HepG2 (cell line): ENCODE results near the gene MXD3. TPM values are rescaled to one million over a fixed set of nuclear protein-coding genes. Genes with fewer than 3 reads are reported as not detected.

Experiments
- ATF1 ChIP-seq: IDR thresholded peaks from 2 replicates; pipeline ENCODE4 v1.6.1; 2016; ENCODE audit warnings: mild to moderate bottlenecking, control low read depth
- ATRX ChIP-seq: sonication (generic); formaldehyde crosslinking; IDR thresholded peaks from 2 replicates; pipeline ENCODE4 v1.4.0; 2020; ENCODE audit warnings: missing genetic modification reagents, borderline replicate concordance
- ETV5 ChIP-seq: IDR thresholded peaks from 2 replicates; pipeline ENCODE4 v1.6.1; 2018; ENCODE audit warnings: missing biosample characterization, missing genetic modification reagents, inconsistent platforms, borderline replicate concordance
- ETV6 ChIP-seq: sonication (generic); formaldehyde crosslinking; conservative IDR thresholded peaks from 2 replicates; pipeline ENCODE4 v1.4.0; 2020; ENCODE audit warnings: missing genetic modification reagents
- HNRNPK ChIP-seq: fragments of 200-400 bp; formaldehyde crosslinking; IDR thresholded peaks from 2 replicates; pipeline ENCODE4 v1.6.1; 2018; ENCODE audit warnings: low read length, low read depth, moderate library complexity, mild to moderate bottlenecking; ENCODE audit not compliant: poor library complexity, severe bottlenecking
- MBNL3 ChIP-seq: fragments of 250-450 bp; sonication (Bioruptor Pico); conservative IDR thresholded peaks from 2 replicates; pipeline ENCODE4 v1.8.0; 2022; ENCODE audit warnings: mild to moderate bottlenecking, inconsistent platforms
- NFYC ChIP-seq: IDR thresholded peaks from 2 replicates; pipeline ENCODE4 v1.6.1; 2016; ENCODE audit warnings: missing genetic modification reagents, missing compliant biosample characterization
- NR0B2 ChIP-seq: sonication (generic); formaldehyde crosslinking; IDR thresholded peaks from 2 replicates; pipeline ENCODE4 v1.4.0; 2020; ENCODE audit warnings: mild to moderate bottlenecking, missing genetic modification reagents
- ONECUT2 ChIP-seq: sonication (generic); formaldehyde crosslinking; IDR thresholded peaks from 2 replicates; pipeline ENCODE4 v1.4.0; 2020; ENCODE audit warnings: missing genetic modification reagents
- RCOR2 ChIP-seq: IDR thresholded peaks from 2 replicates; pipeline ENCODE4 v1.6.1; 2016; ENCODE audit warnings: missing biosample characterization, missing genetic modification reagents
- SAFB2 ChIP-seq: sonication (generic); formaldehyde crosslinking; IDR thresholded peaks from 2 replicates; pipeline ENCODE4 v1.5.1; 2020; ENCODE audit warnings: missing genetic modification reagents, low read depth, mild to moderate bottlenecking, borderline replicate concordance
- TARDBP ChIP-seq: sonication (generic); formaldehyde crosslinking; IDR thresholded peaks from 2 replicates; pipeline ENCODE4 v1.8.0; 2022; ENCODE audit warnings: mild to moderate bottlenecking, missing genetic modification reagents
- TCF7L2 ChIP-seq: IDR thresholded peaks from 2 replicates; pipeline ENCODE4 v1.6.1; 2011; ENCODE audit warnings: mild to moderate bottlenecking, low read depth, low read length, moderate library complexity
- ZBTB7A ChIP-seq: sonication (generic); formaldehyde crosslinking; IDR thresholded peaks from 2 replicates; pipeline ENCODE4 v1.8.0; 2022; ENCODE audit warnings: mild to moderate bottlenecking, missing genetic modification reagents
- ZFP37 ChIP-seq: sonication (generic); formaldehyde crosslinking; IDR thresholded peaks from 2 replicates; pipeline ENCODE4 v1.4.0; 2020; ENCODE audit warnings: missing genetic modification reagents, borderline replicate concordance
- ZFX ChIP-seq: sonication (generic); formaldehyde crosslinking; IDR thresholded peaks from 2 replicates; pipeline ENCODE4 v1.4.0; 2020; ENCODE audit warnings: mild to moderate bottlenecking, low read depth, missing genetic modification reagents, moderate library complexity
- ZNF382 ChIP-seq: sonication (generic); formaldehyde crosslinking; IDR thresholded peaks from 2 replicates; pipeline ENCODE4 v1.5.0; 2020; ENCODE audit warnings: missing genetic modification reagents, mild to moderate bottlenecking, borderline replicate concordance
- ZNF616 ChIP-seq: sonication (generic); formaldehyde crosslinking; IDR thresholded peaks from 2 replicates; pipeline ENCODE4 v1.5.0; 2020; ENCODE audit warnings: low read depth, mild to moderate bottlenecking, missing genetic modification reagents
- ZNF629 ChIP-seq: sonication (generic); formaldehyde crosslinking; conservative IDR thresholded peaks from 2 replicates; pipeline ENCODE4 v1.5.0; 2020; ENCODE audit warnings: missing genetic modification reagents
- ZSCAN21 ChIP-seq: sonication (generic); formaldehyde crosslinking; IDR thresholded peaks from 2 replicates; pipeline ENCODE4 v1.8.0; 2022; ENCODE audit warnings: mild to moderate bottlenecking, missing genetic modification reagents, moderate library complexity, borderline replicate concordance
- polyA plus RNA-seq, 8 experiments: library from polyadenylated mRNA; depleted of rRNA in 3 of 8; stranded (reverse) in 7 of 8; unstranded in 1 of 8; fragments of >200 nt; fragmentation: Illumina TruSeq in 4 of 8; extraction: Trizol in 4 of 8; gene quantifications; 2 replicates each; pipeline versions ENCODE4 v1.2.1 to v1.2.3, GENCODE V29; 2011 to 2016; ENCODE audit warnings: low read depth in 4 of 8, missing spikeins in 1 of 8, mixed read lengths in 1 of 8; ENCODE audit not compliant: insufficient read depth in 1 of 8
- total RNA-seq, 5 experiments: library from RNA; depleted of rRNA; stranded (reverse); fragments of >200 nt; fragmentation: Illumina TruSeq; extraction: Trizol; gene quantifications; 2 replicates each; pipeline ENCODE4 v1.2.3, GENCODE V29; 2016; ENCODE audit warnings: low read depth in 1 of 5
- TF ChIP-seq, protein P1 (sequence below): sonication (generic); formaldehyde crosslinking; IDR thresholded peaks from 2 replicates; pipeline ENCODE4 v1.5.1; 2020; ENCODE audit warnings: missing genetic modification reagents, mild to moderate bottlenecking, borderline replicate concordance
- TF ChIP-seq, protein P2 (sequence below): IDR thresholded peaks from 2 replicates; pipeline ENCODE4 v1.6.1; 2012; ENCODE audit warnings: low read depth, low read length, improper control_type of control experiment
- TF ChIP-seq, protein P3 (sequence below): sonication (generic); formaldehyde crosslinking; conservative IDR thresholded peaks from 2 replicates; pipeline ENCODE4 v1.4.0; 2020; ENCODE audit warnings: missing genetic modification reagents
- TF ChIP-seq, protein P4 (sequence below): IDR thresholded peaks from 2 replicates; pipeline ENCODE4 v1.6.1; 2016; ENCODE audit warnings: mild to moderate bottlenecking, missing biosample characterization, missing genetic modification reagents

The MXD3 gene
- total and polyA plus RNA-seq, 2 of the 13 experiments (the other 11 are each of a cell fraction or from before 2014, with no cell fraction given) = 10.5 to 12.8 TPM

DNA sequence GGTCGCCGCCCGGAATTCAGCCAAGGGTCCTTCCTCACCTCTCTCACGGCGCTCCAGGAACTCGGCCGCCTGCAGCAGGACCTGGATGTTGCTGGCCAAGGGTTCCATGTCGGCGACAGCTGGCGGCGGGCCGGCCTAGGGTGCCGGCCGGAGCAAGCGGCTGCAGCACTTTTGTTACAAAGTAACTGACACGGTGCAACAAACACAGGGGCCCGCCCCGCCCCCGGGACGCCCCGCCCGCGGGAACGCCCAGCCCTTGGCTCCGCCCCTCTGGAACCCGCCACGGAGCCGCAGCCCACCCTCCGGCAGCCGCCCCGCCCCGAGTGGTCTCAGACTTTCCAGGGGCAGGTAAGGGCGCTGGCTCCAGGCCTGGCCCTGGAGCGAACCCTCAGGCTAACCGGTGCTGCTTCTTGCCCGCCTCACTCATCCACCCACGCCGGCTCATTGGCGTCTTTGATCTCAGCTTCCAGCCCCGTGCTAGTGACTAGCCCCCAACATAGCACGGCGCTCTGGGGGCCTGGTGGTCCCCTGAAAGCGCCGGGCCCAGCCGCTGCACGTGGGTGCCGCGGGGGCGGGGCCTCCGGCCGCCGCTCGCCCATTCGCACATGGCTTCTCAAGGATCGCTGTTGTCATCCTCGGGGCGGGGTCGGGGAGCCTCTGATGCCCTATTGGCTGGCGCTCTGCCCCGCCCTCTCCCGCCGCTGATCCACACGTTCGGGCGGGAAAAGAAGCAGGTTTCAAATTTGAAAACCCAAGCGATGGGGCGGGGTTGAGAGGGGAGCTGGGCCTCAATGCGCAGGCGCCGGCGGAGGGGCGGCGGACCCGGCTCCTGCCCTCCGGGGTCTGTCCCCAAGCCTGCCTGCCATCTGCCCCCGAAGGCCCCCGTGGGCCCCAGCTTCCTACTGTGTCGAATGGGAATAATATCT, at the start of gene MXD3 (continued):
- TF ChIP-seq ATF1 (no peak), ETV5 (peak; percentile 16; the same call in 1 of the 2 replicates), ZNF629 (CRISPR knock-in tag) (no peak), ZFP37 (CRISPR knock-in tag) (no peak), ONECUT2 (0 out of 2 replicates have a peak, but pooled peaks have one; percentile 14), SAFB2 (no peak), NR0B2 (CRISPR knock-in tag) (peak; percentile 86; the same call in 1 of the 2 replicates), ZNF616 (CRISPR knock-in tag) (no peak), MBNL3 (CRISPR knock-in tag) (no peak), ZFX (peak; percentile 81), ZBTB7A (no peak), ZSCAN21 (CRISPR knock-in tag) (no peak; the same call in 1 of the 2 replicates), RCOR2 (CRISPR knock-in tag) (no peak), NFYC (CRISPR knock-in tag) (peak; percentile 91), ZNF382 (CRISPR knock-in tag) (no peak), TCF7L2 (no peak), ATRX (CRISPR knock-in tag) (no peak), TARDBP (CRISPR knock-in tag) (no peak), ETV6 (CRISPR knock-in tag) (no peak), HNRNPK (peak; percentile 49)
- TF ChIP-seq, protein P1, sequence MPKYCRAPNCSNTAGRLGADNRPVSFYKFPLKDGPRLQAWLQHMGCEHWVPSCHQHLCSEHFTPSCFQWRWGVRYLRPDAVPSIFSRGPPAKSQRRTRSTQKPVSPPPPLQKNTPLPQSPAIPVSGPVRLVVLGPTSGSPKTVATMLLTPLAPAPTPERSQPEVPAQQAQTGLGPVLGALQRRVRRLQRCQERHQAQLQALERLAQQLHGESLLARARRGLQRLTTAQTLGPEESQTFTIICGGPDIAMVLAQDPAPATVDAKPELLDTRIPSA (CRISPR knock-in tag) = no peak
- TF ChIP-seq, protein P2, sequence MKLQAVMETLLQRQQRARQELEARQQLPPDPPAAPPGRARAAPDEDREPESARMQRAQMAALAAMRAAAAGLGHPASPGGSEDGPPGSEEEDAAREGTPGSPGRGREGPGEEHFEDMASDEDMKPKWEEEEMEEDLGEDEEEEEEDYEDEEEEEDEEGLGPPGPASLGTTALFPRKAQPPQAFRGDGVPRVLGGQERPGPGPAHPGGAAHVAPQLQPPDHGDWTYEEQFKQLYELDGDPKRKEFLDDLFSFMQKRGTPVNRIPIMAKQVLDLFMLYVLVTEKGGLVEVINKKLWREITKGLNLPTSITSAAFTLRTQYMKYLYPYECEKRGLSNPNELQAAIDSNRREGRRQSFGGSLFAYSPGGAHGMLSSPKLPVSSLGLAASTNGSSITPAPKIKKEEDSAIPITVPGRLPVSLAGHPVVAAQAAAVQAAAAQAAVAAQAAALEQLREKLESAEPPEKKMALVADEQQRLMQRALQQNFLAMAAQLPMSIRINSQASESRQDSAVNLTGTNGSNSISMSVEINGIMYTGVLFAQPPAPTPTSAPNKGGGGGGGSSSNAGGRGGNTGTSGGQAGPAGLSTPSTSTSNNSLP = no peak
- TF ChIP-seq, protein P3, sequence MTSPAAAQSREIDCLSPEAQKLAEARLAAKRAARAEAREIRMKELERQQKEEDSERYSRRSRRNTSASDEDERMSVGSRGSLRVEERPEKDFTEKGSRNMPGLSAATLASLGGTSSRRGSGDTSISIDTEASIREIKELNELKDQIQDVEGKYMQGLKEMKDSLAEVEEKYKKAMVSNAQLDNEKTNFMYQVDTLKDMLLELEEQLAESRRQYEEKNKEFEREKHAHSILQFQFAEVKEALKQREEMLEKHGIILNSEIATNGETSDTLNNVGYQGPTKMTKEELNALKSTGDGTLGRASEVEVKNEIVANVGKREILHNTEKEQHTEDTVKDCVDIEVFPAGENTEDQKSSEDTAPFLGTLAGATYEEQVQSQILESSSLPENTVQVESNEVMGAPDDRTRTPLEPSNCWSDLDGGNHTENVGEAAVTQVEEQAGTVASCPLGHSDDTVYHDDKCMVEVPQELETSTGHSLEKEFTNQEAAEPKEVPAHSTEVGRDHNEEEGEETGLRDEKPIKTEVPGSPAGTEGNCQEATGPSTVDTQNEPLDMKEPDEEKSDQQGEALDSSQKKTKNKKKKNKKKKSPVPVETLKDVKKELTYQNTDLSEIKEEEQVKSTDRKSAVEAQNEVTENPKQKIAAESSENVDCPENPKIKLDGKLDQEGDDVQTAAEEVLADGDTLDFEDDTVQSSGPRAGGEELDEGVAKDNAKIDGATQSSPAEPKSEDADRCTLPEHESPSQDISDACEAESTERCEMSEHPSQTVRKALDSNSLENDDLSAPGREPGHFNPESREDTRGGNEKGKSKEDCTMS (CRISPR knock-in tag) = no peak
- TF ChIP-seq, protein P4, sequence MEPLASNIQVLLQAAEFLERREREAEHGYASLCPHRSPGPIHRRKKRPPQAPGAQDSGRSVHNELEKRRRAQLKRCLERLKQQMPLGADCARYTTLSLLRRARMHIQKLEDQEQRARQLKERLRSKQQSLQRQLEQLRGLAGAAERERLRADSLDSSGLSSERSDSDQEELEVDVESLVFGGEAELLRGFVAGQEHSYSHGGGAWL (CRISPR knock-in tag) = peak; percentile 95
